NCI-H1417 (cell line): Measurements from ENCODE around the gene IFFO2.

Source experiments
- DNase-seq, 3 experiments: peaks; one replicate each; lab custom pipeline; 2025; lab: John Stamatoyannopoulos, UW

IFFO2 gene

DNA sequence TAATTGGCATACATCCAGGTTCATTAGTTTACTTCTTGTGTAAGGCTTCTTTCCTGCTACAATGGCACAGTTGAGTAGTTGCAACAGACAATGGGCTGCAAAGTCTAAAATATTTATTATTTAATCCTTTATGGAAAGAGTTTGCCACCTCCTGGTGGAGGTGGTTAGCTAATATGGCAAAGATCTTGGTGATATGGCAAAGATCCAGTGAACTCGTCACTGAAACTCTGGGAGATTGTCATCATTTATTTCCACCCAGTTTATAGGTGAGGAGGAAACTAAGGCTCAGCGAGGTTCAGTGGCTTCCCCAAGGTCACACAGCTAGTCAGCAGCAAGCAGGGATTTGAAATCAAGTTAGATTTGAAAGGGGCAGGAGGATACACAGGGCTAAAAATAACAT is 16.1 kb upstream of the IFFO2 start:
- no peak for DNase-seq

GRCh38 chr1:18970762-18971161 is 14.3 kb upstream of the IFFO2 start:
- DNase-seq, result no peak

- DNase-seq, result no peak
Observed at GRCh38 chr1:18970358-18970757, 13.9 kb upstream of the IFFO2 start.

DNA sequence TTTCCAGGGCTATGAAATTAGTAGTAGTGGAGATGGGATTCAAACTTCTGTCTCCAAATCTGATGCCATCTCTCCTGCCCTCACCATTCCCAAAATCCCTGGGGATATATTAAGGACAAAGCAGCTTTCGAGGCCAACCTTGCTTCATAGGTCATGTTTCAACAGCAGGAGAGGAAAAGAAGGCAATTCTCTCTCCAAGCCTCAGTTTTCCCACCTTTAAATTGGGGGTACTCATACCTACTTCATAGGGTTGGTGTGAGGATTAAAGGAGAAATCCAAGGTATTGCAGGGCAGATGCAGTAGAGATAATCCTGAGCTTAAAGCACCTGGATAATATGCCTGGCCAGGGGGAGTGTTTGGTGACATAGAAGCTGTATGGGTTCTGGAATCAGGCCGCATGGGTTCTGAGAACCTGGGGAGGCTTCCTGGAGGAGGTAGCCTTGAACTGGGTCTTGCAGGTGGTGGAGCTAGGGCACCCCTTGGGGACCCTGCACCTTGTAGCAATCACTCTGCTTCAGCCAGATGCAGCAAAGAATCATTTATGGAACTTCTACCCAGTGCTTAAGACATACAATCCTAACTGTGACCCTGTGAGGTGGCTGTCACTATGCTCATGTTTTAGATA is 10.7 kb upstream of the IFFO2 start:
- no peak for DNase-seq

- DNase-seq, result no peak
Observed at GRCh38 chr1:18965206-18966173, 9.0 kb upstream of the IFFO2 start.

DNA sequence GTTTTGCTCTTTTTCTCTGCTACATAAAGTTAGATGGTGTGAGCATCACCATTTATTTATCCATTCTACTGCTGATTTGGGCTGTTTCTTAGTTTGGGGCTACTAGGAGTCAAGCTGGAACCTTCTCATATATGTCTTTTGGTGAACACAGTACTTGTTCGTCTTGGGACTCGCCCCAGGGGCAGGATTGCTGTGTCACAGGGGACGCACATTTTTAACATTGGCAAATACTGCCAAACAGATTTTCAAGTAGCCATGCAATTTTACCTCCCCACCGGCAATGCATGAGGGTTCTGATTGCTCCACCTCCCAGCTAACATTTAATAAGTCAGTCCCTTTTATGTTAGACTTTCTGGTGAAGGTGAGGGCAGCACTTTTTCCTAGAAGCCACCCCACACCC is 7.5 kb upstream of the IFFO2 start:
- DNase-seq, result no peak

DNA sequence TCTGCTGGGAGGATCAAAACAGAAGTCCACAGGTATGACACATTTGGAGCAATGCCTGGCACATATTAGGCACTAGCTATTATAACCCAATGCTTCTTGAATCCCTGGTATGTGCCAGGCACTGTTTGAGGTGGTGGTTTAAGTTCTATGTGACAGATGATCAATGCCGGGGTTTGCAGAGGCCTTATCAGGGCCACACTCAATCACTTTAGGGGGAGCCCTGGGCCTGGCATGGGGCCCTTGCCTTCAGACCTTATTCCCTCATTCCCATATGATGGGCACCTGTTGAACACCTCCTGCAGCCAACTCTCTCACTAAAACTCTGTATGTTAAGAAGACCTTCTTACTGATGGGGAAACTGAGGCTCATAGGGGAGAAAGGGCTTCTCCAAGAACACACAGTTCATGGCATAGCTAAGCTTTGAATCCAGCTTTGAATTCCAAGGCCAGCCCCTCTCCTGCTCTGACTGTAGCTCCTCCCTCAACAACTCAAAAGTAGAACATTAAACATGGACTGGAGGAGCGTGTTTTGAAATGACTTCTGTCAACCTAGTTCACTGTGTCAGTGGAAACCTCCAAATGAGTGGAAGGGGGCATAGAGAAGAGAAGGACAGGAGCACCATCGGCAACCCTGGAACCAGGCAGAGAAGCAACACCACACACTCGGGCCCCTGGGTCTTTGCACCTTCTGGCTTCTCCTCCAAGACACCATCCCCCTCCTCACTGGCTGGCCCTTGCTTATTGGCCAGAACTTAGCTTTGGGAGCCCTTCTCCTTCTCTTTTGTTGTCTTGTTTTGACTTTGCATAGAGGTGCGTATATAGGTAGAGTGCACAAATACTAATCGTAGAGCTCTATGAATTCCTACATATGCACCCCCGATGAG is 6.6 kb upstream of the IFFO2 start:
- DNase-seq, result no peak

DNA sequence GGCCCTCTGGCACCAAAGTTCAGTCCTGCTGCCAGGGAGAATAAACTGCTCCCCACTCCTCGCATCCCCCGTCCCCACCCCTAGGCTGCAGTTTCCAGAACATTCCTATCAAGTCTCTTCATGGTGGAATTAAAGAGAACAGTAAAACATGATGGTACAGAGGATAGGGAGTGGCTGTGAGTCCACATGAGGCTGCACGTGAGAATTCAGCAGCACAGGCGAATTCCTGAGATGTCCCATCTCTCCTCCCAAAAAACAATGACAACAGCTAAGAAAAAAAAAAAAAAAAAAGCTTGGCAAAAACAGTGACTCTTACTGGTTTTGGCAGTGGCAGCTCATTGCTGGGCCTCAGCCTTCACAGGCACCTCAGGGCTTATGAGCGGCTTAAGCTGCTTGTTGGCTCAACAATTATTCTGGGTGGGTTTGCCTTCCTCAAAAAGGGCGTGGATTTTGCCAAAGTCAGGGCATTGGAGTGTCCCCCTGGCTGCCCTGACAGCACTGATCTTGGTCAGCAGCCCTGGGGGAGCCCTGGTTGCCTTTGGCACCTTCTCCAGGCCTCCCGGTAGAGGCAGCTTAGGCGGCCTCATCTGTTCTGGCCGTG is 5.7 kb upstream of the IFFO2 start:
- no peak for DNase-seq

GRCh38 chr1:18960821-18961220 is 4.3 kb upstream of the IFFO2 start:
- DNase-seq, result no peak

DNA sequence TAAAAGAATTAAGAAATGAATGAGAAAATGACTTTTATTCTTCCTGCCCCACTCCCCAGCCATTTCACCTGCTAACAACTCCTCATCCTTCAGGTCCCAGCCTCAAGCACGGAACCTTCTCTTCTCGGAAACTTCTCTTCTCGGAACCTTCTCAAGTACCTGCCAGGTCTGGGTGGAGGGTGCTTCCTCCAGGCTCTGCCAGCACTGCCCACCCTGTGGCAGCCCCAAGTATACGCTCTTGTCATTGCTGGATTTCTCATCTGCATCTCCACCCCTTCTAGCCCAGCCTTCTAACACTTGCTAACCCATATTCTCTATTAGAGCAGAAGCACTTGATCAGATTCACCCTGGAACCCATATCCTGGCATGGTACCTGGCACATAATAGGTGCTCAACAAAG is 3.9 kb upstream of the IFFO2 start:
- no peak for DNase-seq

- DNase-seq, result no peak
Observed at GRCh38 chr1:18959591-18959990, 3.1 kb upstream of the IFFO2 start.

DNA sequence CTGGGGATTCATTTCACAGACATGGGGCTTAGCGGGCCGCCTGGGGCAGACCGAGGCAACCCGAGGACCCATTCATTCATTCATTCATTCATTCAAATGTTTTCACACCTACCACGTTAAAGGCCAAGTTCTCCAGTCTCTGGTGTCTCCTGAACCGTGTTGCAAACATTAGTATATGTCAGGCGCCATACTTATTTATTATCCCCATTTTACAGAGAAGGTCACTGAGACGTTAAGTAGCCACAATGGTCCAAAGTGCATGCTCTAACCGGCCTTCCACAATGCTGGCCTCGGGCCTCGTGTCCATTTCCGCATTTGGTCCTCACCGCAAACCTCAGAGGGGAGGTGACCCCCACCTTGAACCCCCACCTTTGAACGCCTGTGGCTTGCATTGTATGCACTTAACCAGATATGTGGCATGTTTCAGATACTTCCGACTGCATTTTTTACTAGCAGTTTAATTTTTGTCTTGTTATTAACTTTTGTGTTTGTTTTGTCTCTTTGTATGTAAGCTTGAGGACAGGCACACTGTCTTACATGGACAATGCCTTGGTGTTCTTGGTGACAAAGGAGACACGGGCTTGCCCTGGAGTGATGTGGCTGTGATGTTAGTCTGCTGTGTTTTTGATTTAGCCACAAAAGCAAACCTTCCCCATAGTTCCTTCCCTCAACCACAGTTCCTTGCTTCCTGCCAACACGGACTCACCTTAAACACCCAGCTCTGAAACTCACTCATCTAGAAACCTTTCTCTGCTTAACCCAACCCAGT is 1.2 kb upstream of the IFFO2 start:
- DNase-seq, result no peak

GRCh38 chr1:18957136-18957521 is 653 bp upstream of the IFFO2 start:
- DNase-seq, result no peak

DNA sequence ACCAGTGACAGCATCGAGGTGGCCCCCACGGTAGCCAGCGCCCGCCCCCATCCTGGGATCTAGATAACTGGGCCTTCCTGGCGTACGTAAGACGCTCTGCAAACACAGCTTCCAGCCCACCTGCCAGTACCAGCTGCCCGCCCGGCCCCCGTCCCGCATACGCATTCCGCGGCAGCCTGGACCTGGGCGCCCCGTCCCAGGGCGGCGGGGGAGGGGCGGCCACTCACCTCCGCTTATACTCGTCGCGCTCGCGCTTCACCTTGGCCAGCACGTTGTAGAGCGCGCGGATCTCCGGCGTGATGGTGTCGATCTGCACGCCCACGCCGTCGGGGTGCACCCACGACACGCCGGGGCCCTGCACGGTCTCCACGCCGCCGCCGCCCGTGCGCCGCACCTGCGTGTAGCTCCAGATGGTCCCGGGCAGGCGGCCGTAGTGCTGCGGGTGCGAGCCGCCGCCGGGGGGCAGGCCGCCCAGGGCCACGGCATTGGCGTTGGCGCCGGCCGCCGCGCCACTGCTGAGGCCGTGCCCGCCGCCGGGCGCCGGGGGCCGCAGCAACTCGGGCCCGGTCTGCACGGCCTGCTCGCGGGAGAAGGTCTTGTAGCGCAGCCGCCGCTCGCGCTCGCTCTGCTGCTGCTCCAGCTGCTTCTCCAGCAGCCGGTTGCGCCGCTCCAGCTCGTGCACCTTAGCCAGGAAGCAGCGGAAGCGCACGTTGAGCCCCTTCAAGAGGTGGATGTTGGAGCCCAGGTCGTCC is 859 bp downstream of the IFFO2 start:
- peak; percentile 32 to 61 (median 55) for DNase-seq

GRCh38 chr1:18955131-18955440 is 1.4 kb downstream of the IFFO2 start:
- no peak for DNase-seq

GRCh38 chr1:18954270-18955071 is 2.0 kb downstream of the IFFO2 start:
- no peak for DNase-seq

DNA sequence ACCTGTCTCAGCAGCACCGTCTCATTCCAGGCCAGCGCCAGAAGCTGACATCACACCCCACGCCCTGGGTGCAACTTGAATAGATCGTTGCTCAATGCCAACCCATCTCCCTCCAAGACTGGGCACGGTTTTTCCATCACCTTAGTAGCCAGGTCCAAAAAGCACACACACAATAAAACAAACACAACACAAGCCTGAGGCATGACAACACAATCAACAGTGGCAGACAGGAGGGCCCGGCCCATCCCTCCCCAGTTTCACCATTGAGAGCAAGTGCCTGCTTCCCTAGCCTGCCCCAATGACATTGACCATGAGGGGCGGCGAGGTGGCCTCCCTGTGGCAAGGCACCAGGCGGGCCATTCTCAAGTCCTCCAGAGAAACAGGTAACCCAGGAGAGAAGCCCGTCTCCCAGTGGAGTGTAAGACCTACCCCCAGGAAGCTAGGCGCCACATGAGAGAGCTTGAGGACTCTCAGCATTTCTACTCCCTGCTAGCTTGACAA is 2.7 kb downstream of the IFFO2 start:
- peak in 1 of 3 experiments; percentile 22 for DNase-seq

DNA sequence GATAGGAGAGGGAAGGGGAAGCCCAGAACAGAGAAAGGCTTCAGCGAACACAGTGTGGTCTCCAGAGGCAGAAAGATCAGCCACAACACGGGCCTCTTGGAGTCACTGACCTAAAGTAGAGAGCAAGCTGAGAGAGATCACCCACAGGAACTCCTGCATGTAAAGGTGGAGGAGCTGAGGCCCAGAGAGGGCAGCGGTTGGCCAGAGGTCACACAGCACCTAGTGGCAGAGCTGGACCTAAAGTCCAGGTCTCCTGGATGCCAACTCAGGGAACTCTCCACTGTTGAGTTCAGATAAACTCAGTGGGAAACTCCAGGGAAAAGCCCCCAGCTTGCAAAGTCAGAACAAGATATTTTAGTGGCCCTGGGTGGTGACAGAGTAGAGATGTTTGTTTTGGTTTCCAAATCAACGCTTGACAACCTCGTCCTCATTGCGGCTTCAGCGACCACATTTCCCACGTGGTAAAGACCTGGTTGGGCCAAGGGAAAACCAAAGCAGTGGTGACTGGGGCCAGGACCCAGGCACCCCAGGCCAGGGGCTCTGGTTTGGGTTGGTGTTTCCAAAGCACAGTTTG is 4.6 kb downstream of the IFFO2 start:
- no peak for DNase-seq

- no peak for DNase-seq
Observed at GRCh38 chr1:18951416-18951815, 5.1 kb downstream of the IFFO2 start.
